GOT3 (cell line): ENCODE results near the gene PPP6C.
"Not testable (repeated sequence)": the region's sequence is repeated elsewhere in the genome, so short reads cannot be mapped to it uniquely, and the experiment has no call there.

Experiments used
- DNase-seq: peaks from one replicate; lab custom pipeline; 2025; ENCODE audit warnings: mixed read lengths; lab: John Stamatoyannopoulos, UW

PPP6C gene

GRCh38 chr9:125181756-125182155, 7.8 kb downstream of the PPP6C start:
- DNase-seq, result not testable (repeated sequence)

GRCh38 chr9:125180876-125181275, 8.7 kb downstream of the PPP6C start:
- no peak for DNase-seq

- not testable (repeated sequence) for DNase-seq
Measured at GRCh38 chr9:125179776-125180175, 9.8 kb downstream of the PPP6C start.

- DNase-seq, result no peak
Measured at GRCh38 chr9:125177888-125178287, 11.7 kb downstream of the PPP6C start.

- DNase-seq, result no peak
Measured at GRCh38 chr9:125176636-125177035, 13.0 kb downstream of the PPP6C start.

- no peak for DNase-seq
Measured at GRCh38 chr9:125172031-125172755, 17.4 kb downstream of the PPP6C start.

GRCh38 chr9:125169895-125170294, 19.7 kb downstream of the PPP6C start:
- no peak for DNase-seq

GRCh38 chr9:125166762-125167161, 22.8 kb downstream of the PPP6C start:
- no peak for DNase-seq

- not testable (repeated sequence) for DNase-seq
Measured at GRCh38 chr9:125162891-125163290, 26.7 kb downstream of the PPP6C start.

- DNase-seq, result no peak
Measured at GRCh38 chr9:125161284-125161918, 28.2 kb downstream of the PPP6C start.

GRCh38 chr9:125160750-125161149, 28.9 kb downstream of the PPP6C start:
- DNase-seq, result no peak

- no peak for DNase-seq
Measured at GRCh38 chr9:125156551-125156950, 33.1 kb downstream of the PPP6C start.

- no peak for DNase-seq
Measured at GRCh38 chr9:125153712-125154367, 35.8 kb downstream of the PPP6C start.

- no peak for DNase-seq
Measured at GRCh38 chr9:125151730-125152129, 37.9 kb downstream of the PPP6C start.

- no peak for DNase-seq
Measured at GRCh38 chr9:125150349-125151245, 39.0 kb downstream of the PPP6C start.

- DNase-seq, result no peak
Measured at GRCh38 chr9:125147401-125147951, 42.1 kb downstream of the PPP6C start.

- DNase-seq, result no peak
Measured at GRCh38 chr9:125146247-125146646, 43.4 kb downstream of the PPP6C start.

- no peak for DNase-seq
Measured at GRCh38 chr9:125145425-125145824, 44.2 kb downstream of the PPP6C start.

- DNase-seq, result peak; percentile 74
Measured at GRCh38 chr9:125143377-125144090, 46.1 kb downstream of the PPP6C start, which contains the start of gene SCAI. Gene SCAI, minus strand, starts transcription at chr9:125143528. Its CDS starts 91 bp downstream, at chr9:125143437.

GRCh38 chr9:125142560-125143376, 46.8 kb downstream of the PPP6C start:
- DNase-seq, result no peak
